Astrocyte of the spinal cord (primary cell): ENCODE results near the gene THSD7B.

Experiments
- DNase-seq: peaks from one replicate; pipeline ENCODE4 v3.0.0; 2011; ENCODE audit warnings: low read depth, low spot score
- H3K4me3 ChIP-seq: 2 replicates; pipeline ENCODE4 v1.5.1; 2011; ENCODE audit warnings: low read depth, mild to moderate bottlenecking, low read length, moderate library complexity
- in situ Hi-C: cut with HindIII; loops from 2 replicates; pipeline ENCODE4 v1.10.0; 2017; ENCODE audit warnings: low sequenced_read_pairs
- TF ChIP-seq, protein P1 (sequence below): IDR thresholded peaks from 2 replicates; pipeline ENCODE4 v1.5.1; 2012; ENCODE audit warnings: low read depth, mild to moderate bottlenecking, low read length, inconsistent platforms

Gene THSD7B

DNA sequence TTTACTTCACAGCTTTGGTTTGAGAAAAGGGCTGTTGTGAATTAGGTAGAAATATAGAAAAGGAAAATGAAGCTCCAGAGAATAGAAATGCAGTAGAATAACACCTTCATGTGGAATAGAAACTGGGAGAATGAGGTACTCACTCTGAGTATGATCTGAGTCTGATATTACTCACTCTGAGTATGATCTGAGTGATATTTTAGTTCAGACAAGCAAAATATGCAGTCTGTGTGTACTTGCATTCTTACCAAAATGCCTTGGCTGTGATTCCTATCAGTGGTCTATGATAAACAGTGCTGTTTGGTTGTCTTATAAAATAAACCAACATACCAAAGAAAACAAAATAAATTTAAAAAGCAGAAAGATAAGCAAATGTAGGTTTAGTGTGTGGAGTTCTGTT, 487.6 kb downstream of the THSD7B start:
- in situ Hi-C loops, result no loop called here
- H3K4me3 ChIP-seq, result no peak overlapping the region
- DNase-seq, result peak; percentile 39
- TF ChIP-seq, protein P1, sequence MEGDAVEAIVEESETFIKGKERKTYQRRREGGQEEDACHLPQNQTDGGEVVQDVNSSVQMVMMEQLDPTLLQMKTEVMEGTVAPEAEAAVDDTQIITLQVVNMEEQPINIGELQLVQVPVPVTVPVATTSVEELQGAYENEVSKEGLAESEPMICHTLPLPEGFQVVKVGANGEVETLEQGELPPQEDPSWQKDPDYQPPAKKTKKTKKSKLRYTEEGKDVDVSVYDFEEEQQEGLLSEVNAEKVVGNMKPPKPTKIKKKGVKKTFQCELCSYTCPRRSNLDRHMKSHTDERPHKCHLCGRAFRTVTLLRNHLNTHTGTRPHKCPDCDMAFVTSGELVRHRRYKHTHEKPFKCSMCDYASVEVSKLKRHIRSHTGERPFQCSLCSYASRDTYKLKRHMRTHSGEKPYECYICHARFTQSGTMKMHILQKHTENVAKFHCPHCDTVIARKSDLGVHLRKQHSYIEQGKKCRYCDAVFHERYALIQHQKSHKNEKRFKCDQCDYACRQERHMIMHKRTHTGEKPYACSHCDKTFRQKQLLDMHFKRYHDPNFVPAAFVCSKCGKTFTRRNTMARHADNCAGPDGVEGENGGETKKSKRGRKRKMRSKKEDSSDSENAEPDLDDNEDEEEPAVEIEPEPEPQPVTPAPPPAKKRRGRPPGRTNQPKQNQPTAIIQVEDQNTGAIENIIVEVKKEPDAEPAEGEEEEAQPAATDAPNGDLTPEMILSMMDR, result no peak

DNA sequence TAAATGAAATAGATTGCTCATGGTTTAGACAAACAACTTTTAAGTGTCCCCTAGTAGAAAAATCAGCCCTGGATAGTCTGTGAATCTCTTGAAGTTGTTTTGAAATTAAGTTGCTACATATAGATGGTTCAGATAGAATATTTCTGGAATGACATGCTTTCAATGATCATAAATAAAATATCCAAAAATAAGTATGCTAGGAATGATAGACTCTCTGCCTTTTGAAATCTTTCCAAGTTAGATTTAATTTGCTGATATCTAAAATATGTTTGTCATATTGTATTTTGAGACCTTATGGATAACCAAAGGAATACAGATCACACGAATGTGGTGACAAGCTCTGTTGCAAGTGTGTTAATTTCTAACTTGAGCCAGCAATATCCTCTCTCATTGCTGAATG, 488.7 kb downstream of the THSD7B start:
- in situ Hi-C loops, result no loop called here
- no peak for DNase-seq
- TF ChIP-seq, protein P1, result no peak
- H3K4me3 ChIP-seq, result no peak overlapping the region

DNA sequence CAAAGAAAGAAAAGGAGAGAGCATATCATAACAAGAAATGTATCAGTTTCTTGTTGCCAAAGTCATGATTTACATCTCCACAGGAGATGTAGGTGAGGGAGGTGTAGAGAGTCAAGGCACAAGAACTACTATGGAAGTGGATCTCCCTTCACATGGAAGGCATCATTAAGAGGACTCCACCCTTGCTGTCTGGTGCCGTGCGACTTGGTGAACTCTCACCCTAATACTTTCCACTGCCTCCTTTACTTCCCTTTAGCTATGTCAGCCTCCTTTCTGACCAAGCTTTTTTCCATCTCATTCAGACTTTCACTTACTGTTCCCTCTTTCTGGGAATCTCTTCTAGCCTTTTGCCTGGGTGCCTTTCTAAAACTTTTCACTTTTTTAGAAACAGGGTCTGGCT, 490.0 kb downstream of the THSD7B start:
- TF ChIP-seq, protein P1, result no peak
- no peak overlapping the region for H3K4me3 ChIP-seq
- in situ Hi-C loops, result no loop called here
- DNase-seq, result no peak

DNA sequence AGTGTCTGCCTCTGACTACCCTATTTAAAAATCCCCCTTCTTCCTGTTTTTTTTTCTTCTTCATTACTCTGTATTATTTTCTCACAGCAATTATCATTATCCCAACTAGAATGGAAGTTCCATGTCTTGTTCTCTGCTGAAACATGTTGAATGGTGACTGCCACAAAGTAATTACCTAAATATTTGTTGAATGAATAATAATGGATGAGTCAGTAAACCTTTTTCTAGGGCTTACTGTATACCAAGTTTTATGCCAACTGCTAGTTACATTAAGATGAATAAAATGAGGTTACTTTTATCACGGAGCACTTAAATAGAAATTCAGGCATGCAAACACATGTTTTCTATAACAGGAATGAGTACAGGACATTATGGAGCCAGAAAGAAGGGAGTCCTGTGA, 490.6 kb downstream of the THSD7B start:
- TF ChIP-seq, protein P1, result no peak
- peak; percentile 53 for DNase-seq
- no peak overlapping the region for H3K4me3 ChIP-seq
- in situ Hi-C loops, result no loop called here

DNA sequence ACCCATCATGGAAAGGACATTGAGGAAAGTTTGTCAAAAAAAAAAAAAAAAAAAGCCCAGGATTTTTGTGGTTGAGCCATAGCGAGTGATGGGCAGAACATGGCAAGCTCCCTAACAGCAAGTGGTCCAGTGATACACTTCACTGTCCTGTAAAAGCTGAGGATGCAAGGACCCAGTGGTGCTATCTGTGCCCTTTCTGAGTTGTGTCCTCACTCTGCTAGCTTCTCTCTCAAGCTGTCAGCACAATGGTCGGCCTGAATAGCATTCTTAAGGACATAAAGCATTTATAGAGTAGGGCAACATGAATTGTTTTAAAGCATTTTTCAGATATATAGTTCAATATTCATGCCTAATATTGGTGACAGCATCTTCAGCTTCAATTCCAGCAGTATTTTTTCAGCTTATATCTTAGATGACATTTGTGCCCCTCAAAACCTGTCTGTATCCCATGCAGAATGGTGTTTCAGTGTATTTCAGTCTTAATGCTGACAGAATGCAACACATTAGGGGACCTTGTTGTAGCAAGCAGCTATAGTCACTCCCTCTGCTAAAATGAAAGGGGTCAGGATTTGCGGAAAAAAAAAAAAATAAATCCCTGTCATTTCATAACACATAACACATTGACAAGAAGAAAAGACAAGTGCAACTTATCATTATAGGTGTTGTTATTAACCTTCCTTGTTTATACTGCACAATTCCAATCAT, 496.7 kb downstream of the THSD7B start:
- in situ Hi-C loops, result no loop called here
- no peak for DNase-seq
- TF ChIP-seq, protein P1, result no peak
- H3K4me3 ChIP-seq, result no peak overlapping the region

DNA sequence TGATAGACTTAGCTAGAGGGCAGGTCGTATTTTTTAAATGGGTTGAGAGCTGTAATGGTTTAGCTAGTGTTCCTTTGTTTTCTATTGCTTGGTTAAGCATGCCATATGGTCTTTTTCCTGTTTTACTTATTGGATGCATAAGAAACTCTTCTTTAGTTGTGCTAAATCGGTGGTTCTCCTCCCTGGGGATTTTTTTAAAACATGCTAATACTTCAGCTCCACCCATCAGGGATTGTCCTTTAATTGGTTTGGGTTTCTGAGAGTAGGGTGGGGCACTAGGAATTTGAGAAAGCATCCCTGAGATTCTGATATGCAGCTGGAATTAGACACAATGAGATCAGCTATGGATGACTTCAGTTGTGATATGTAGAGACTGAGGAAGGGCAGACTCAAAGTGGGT, 497.2 kb downstream of the THSD7B start:
- no peak overlapping the region for H3K4me3 ChIP-seq
- DNase-seq, result no peak
- in situ Hi-C loops, result no loop called here
- TF ChIP-seq, protein P1, result no peak
